CD1c-positive myeloid dendritic cell (primary cell): ENCODE measurements around the gene NALCN.

Experiments
- DNase-seq: peaks from one replicate; pipeline ENCODE4 v3.0.0-alpha.2; 2016; ENCODE audit errors: extremely low spot score

Gene NALCN

DNA sequence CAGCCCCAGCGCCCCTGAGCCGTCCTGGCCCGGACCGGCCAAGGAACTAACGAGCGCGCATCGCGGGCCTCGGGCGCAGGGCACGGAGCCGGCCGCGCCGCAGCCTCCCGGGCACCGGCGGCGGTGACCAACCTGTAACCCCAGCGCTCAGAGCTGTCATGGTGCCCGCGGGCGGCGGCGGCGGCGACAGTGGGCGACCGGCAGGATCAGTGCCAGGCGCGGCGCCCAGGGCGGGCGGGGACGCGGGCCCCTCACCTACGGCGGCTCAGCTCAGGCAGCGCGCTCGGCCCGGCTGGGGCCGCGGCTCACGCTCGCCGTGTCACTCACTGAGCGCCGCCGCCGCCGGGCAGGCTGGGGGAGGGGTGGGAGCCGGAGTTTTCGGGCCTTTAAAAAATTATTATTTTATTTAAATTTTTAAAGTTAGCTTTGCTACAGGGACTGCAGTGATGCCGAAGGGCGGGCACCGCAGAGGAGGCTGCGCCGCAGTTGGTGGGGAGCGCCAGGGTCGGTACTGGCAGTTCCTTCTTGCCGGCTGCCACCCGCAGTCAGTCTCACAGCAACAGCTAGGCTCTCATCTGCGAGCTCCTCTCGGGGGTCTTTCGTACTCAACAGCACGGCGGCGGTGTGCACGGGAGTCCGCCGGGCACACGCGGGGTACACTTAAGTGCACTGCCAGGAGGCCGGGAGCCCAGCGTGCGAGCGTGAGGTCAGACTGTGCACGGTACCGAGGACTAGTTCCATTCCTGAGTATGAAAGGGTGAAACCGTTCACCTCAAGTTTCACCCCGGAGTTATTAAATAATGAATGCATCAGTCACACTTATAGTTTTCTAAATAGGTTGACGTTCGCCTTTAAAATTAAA, at the start of gene NALCN:
Gene NALCN, minus strand, starts transcription at position 328 of the 862 bp plus-strand sequence. CDS start 17,382 bp downstream, outside the sequence.
- DNase-seq: no peak

DNA sequence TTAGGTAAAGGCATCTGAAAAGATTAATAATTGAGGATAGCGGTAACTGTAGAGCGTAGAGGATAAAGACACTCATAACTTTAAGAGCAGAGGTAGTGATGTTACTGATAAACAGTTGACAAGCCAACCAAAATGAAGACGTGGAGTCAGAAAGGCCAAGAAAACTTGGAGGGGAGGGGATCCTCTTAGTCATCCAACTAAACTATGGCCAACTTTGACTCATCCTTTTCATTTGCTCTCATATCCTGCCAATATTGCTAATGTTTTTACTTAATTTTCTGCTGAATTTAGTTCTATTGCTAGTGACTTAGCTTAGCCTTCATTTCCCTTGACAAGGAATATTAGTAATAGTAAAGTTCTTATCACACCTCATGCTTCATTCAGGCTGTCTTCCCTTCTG, 49.6 kb upstream of the NALCN start:
- DNase-seq: no peak

DNA sequence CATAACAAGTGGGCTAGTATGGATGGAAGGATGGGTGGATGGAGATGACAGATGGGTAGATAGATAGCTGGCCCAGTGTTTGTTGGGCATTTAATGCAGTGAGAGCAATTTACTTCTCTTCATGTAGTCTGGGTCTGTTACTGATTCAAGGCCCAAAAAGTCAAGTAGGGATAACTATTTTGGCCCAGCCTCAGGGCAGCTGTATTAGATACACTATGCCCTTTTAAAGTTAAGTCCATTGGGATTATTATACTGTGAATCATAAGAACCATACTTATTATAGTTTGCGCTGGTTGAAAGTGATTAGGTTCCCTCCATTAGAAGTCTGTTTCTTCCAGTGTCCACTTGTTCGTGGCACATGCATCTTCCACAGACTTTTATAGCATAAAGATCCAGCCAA, 40.9 kb upstream of the NALCN start:
- no peak for DNase-seq

DNA sequence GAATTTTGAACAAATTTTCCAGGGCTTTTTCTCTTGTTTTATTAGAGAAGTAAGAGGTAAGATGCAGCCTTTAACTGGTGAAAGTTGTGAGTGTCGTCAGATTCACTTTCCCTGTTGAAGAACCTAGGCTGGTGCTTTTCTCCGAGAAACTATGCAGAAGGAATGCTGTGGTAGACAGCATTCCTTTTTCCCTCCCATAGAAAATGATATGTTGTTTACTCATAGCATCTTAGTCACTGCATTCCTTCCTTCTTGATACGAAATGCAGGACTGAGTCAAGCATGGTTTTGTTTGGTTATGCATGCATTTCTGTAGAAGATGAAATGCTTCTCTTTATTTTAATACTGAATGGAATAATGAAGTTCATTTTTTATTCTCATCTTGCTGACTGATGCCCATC, 39.6 kb upstream of the NALCN start:
- DNase-seq: no peak

DNA sequence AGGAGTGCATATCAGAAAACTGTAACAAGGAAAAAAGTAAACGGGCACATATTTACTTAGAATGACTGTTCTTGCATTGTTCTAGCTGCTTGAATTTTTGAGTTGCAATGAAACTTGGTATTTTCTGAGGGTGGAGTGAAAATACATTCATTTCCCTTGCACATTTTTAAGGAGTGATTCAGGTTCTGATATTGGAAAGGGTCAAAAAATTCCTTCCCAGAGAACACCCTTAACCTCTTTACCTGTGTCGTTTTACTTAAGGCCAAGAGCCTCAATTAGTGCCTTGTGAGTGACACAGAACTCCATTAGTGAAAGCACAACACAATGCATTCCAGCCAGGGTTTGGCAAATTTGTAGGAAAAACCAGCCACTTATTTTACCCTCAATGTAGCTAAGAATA, 38.5 kb upstream of the NALCN start:
- no peak for DNase-seq

DNA sequence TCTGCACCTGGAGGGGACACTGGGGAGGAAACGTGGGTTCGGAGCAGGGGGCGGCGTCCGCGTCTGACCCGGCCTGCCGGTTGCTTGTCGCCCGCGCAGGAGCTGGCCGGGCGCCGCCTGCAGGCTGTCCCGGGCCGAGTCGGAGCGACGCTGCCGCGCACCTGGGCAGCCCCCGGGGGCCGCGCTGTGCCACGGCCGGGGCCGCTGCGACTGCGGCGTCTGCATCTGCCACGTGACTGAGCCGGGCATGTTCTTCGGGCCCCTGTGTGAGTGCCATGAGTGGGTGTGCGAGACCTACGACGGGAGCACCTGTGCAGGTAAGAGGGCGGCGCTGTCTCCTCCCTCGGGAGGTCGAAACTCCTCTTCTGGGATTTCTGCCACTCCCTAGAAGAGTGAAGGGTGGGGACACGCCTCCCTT, 37.5 kb upstream of the NALCN start:
- no peak for DNase-seq

DNA sequence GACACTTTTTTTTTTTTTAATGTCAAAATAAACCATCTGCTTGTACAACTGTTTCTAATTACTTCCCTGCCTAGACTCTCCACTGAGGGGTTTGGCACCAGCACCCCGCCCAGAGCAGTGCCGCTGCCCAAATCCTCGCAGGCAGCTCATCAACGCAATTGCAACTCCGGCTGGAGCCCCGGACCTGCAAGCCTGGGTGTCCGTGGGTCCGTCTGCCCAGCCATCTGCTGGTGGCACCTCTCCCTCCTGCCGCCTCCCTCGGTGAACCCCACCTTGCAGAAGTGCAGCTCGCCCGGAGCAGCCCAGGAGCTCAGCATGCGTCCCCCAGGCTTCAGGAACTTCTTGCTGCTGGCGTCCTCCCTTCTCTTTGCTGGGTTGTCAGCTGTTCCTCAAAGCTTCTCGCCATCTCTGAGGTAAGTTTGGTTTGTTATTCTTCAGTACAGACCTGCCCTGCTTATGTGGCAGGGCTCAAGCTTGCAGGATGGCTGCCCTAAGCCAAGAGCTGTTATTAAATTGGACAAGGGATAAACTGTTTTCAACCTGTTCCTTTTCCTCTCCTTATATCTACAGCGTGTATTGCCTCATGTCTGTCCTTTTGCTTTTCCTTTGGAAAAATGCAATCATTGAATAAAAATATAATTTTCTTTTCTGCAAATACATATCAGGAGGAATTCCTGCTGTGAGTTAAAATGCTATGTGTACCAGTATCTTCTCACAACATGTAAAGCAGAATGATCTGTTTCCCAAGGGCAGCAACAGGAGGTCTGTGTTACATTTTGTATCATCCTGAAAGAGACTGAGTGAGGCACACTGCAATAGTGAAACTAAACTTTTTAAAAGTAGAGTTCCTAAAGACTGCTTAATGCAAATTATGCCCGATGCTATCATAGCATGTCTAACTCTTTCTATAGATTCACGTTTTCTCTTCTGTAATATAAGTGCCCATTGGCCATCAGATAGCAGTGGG, 36.5 kb upstream of the NALCN start, which contains the start of gene ITGBL1:
Gene ITGBL1, plus strand, starts transcription at position 157 of the 967 bp plus-strand sequence. Its CDS starts 159 bp downstream, at position 316.
- DNase-seq: no peak

DNA sequence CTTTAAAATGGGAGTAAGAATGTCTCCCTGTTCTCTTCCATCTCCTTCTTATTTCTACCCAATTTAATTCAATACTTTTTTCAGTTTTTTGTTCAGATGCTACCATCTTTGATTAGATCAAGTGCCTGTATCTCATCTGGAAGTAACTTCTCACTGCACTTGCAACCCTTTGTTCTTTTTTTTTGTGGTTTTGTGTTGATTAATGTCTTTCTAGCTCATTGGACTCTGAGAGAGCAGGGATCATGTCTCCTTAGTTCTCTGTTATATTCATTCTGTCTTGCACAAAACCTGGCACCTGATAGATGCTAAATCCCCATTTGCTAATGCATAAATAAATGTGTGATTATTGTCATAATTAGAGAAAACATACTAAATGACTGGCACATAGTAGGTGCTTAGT, 35.3 kb upstream of the NALCN start:
- no peak for DNase-seq

DNA sequence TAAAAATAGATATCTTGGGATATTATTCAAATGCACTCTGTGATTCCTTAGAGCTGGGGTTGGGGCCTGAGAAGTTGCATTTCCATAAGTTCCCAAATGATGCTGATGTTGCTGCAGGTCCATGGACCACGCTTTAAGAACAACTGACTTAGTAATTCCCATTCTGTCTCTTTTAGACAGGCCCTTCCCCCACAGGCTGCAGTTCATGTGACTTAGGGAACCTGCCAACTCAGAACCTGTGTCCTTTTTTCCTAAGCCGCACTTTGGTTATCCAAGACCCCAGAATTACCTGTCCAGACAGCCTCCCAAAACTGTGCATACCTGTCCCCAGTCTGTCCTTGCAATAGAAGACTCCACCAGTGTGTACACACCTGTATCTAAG, 34.4 kb upstream of the NALCN start:
- DNase-seq: no peak

DNA sequence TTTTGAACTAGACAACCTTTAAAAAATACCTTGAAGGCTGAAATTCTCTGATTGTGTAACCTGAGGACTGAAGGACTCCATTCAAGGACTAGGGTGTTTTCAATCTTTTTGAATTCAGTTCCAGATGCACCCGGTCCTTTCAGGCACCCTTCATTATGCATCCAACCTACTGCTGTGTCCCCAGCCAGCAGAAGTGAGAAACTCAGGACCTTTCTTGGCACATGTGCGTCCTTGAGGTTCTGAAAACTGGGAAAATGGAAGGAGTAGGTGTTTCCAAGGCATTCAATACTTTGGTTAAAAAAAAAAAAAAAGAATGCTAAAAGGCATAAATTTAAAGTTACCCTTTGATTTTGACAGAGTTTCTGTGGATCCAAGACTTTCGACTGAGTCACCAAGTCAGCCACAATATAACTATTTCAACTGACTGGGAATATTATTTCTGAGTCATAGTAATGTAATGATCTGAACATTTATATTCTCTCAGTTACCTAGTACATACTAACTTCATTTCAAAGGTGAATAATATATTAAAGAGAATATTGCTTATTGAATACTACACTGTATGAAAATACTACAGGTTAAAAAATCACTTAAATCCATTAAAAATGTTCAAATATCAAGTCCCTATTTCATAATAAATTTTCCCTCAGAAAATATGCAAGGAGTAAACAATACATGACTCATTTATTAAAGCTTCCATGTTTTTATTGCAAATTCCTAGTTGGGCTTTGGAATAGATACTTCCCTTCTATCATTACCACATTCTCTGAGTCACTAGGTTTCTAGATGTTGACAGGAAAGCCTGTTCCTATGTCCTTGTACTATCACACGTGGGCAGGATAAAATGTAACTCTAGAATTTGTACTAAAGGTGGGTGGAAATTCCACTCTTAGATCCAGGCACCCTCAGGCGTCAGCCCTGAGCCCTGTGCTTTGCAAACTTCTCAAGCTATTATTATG, 33.8 kb upstream of the NALCN start:
- no peak for DNase-seq

DNA sequence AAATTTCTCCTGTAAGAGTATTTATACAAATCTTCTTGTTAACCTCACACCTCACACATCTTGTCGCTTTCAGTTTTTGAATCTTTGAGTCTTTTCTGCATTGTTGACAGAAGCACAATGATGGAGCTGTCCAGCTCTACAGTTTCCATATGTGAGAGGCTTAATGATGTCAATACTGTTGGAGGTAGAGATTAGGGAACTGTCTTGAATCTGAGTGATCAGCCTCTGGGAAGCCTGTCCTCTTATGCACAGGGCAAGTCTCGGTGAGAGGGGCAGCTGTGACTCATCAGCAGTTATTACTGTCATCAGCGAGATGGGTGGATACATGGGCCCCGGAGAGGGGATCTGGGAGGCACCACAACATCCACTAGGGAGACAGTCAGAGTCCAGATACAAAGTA, 31.5 kb upstream of the NALCN start:
- DNase-seq: no peak

DNA sequence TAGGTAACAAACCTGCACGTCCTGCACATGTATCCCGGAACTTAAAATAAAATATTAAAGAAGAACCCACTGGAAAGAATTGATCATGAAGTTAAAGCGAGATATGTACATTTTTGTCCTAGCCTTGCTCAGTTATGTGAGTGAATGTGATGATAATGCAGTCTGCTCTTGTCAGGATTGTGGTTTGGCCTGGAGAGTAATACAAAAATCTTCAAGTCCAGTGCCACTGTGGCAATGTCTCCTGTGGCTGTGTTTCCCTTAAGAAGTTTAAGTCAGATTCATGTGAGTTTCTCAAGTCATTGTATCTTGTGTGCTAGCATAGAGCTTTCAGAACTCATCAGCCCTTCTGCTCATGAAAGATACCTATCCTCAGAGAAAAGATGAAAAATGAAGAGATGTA, 18.2 kb upstream of the NALCN start:
- no peak for DNase-seq

DNA sequence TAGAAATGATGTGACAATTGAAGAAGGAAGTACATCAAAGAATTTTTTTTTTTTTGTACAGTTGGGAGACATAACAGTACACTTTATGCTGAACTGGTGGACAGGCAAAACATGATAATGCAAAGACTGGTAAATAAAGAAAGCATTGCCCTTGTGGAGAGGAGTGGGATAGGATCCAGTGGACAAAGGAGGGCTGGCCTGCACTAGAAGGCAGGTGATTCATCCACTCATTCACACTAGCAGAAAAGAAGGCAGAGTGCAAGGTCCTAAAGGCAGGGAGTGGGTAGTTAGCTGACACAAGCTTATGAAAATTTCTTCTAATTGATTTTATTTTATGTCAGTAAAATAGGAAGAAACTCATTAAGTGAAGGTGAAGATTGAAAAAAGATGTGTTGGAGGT, 17.6 kb upstream of the NALCN start:
- no peak for DNase-seq

DNA sequence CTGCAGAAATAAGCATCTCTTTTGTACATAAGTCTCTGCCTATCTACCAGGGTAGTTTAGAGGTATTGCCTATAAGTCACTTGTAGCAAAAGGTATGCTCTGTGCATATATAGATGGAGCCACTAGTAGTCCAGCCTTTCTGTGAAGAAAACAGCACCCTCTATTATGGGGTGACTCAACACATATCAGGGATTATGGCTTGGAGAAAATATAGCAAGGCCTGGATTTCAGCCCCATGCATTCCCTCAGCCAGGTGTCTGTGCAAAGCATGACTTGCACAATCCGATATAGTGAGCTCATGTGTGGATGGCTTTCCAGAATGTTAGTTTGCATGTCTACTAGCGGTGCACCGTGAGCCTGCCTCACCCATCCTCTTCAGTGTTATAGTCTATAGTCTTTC, 13.4 kb upstream of the NALCN start:
- no peak for DNase-seq

DNA sequence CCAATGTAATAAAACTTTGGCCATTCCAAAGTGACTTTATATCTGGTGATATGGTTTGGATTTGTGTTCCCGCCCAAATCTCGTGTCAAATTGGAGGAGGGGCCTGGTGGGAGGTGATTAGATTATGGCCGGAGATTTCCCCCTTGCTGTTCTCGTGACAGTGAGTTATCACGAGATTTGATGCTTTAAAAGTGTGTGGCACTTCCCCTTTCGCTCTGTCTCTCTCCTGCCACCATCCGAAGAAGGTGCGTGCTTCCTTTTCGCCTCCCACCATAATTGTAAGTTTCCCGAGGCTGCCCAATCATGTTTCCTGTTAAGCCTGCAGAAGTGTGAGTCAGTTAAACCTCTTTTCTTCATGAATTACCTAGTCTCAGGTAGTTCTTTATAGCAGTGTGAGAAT, 9.3 kb upstream of the NALCN start:
- no peak for DNase-seq

DNA sequence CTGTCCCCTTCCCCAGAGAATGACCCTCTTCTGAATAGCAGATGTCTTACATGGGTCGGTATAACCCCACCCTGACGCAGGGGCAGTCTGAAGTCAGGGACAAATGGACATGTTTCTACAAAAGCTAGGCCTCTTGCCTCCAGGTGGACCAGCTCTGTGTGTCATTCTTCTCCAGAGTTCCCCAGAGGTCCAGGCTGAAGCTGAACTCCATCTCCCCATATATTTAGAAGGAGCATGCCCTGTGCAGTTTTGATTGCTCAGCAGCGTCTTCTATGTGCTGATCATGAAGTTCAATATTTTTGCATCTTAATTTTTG, 8.8 kb upstream of the NALCN start:
- DNase-seq: no peak

DNA sequence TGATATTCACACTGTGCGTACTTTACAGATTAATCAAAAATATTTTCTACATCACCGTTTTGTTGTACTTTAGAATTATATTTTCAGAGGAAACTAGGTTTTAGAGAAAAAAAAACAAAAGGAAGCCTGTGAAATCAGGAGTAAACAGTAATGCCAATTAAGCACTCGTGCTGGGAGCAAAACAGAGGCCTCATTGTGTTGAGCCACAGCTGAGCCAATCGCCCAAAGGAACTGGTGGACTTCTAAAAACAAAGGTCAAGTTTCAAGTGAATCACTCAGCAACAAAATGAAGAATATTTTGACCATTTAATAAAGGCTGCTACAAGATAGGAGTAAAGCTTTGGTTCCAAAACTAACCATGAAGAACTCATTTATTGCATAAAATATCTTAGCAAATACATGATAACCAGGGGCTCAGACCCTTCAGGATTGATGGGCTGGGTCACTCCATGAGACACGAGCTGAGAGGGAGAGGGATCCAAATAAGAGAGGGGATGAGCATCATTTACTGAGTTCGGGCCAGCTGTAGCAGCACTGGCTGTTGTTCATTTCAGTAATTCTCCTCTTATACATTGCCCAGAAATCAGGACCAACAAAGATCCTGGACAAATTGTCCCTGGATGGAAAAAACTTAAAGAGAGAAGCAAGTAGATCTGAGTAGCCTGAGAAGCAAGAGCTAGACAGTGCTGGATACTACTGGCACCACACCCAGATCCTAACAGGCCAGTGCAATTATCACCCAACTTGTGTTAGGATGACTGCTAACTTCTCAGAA, 8.3 kb upstream of the NALCN start:
- DNase-seq: no peak

DNA sequence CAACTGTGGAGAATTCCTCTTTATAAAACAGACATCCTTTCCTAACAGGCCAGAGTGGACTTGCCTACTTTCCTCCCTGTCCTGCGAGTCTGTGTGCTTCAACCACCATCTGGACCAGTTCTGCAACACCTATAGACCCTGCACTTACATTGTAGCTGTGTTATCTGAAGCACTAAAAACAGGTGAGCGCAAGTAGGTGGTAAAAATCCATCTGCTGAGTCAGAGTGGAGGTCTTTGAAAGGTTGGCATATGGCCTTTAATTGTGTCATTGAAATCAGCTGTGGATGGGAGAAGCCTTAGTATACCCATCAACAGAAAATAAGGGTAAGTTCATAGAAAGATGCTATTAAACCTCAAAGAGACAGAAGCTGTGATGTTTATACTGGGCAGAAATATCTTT, 7.6 kb upstream of the NALCN start:
- DNase-seq: no peak

DNA sequence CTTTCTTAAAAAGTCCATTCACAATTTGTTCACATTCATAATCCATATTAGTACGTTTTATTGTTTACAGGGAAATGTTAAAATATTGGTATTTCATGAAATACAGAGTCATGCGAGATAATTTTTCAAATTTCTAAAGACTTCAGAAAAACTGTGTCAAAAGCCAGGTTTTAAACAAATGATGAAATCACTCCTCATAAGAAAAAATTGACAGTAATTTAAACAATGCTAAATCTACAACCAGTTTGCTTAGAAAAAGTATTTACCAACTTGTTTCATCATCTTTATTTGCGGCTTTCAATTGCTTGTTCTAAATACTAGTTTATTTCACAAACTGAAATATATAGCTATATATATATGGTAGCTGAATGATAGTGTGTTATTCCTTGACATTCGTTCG, 1.2 kb upstream of the NALCN start:
- DNase-seq: no peak

DNA sequence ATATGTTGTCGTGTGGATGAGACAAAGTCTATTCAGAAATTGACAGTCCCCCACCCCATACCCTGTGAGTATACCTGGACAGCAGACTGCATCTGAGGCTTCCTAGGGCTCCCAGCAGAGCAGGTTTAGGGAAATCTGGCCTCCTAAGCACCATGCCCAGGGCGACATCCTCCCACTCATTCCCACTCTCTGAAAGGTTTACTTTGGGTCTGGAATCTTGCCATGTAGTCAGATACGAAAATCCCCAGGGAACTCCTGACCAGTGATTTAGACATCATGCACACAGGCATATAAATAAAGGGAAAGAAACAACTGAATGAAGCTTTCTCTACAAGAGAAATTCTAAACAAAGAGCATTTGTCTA, 717 bp upstream of the NALCN start:
- DNase-seq: no peak
